Kasumi-1 (cell line): Measurements from ENCODE around the gene SNTB2.

ENCODE experiments used
- DNase-seq, 2 experiments: peaks; one replicate each; lab custom pipeline; 2025; lab: John Stamatoyannopoulos, UW

SNTB2 gene

GRCh38 chr16:69180011-69180338 lies 7.0 kb upstream of the SNTB2 start:
- no peak for DNase-seq

- no peak for DNase-seq
These were observed 4.1 kb upstream of the SNTB2 start for GRCh38 chr16:69182730-69183416.

- DNase-seq, result peak in 1 of 2 experiments; percentile 26
These were observed 677 bp downstream of the SNTB2 start for GRCh38 chr16:69187446-69188235.

- DNase-seq, result peak; percentile 18 to 27
These were observed 1.2 kb downstream of the SNTB2 start for GRCh38 chr16:69188236-69188549.

- DNase-seq, result no peak
These were observed 1.8 kb downstream of the SNTB2 start for GRCh38 chr16:69188716-69189115.

- DNase-seq, result no peak
These were observed 3.2 kb downstream of the SNTB2 start for GRCh38 chr16:69190046-69190588.

- peak; percentile 7 to 9 for DNase-seq
These were observed 3.6 kb downstream of the SNTB2 start for GRCh38 chr16:69190598-69190997.

- DNase-seq, result no peak
These were observed 4.2 kb downstream of the SNTB2 start for GRCh38 chr16:69191136-69191535.

- no peak for DNase-seq
These were observed 6.9 kb downstream of the SNTB2 start for GRCh38 chr16:69193855-69194254.

GRCh38 chr16:69194488-69194887 lies 7.5 kb downstream of the SNTB2 start:
- no peak for DNase-seq

- no peak for DNase-seq
These were observed 8.5 kb downstream of the SNTB2 start for GRCh38 chr16:69195369-69196029.

GRCh38 chr16:69197573-69197972 lies 10.6 kb downstream of the SNTB2 start:
- DNase-seq, result no peak

GRCh38 chr16:69199382-69199781 lies 12.4 kb downstream of the SNTB2 start:
- no peak for DNase-seq

GRCh38 chr16:69201291-69201690 lies 14.3 kb downstream of the SNTB2 start:
- no peak for DNase-seq

GRCh38 chr16:69201787-69202186 lies 14.8 kb downstream of the SNTB2 start:
- no peak for DNase-seq

GRCh38 chr16:69204172-69204571 lies 17.2 kb downstream of the SNTB2 start:
- peak in 1 of 2 experiments; percentile 31 for DNase-seq

GRCh38 chr16:69209735-69210134 lies 22.8 kb downstream of the SNTB2 start:
- DNase-seq, result no peak

- DNase-seq, result no peak
These were observed 30.5 kb downstream of the SNTB2 start for GRCh38 chr16:69217433-69217832.

GRCh38 chr16:69219279-69219678 lies 32.3 kb downstream of the SNTB2 start:
- no peak for DNase-seq

GRCh38 chr16:69223882-69224281 lies 36.9 kb downstream of the SNTB2 start:
- no peak for DNase-seq

- DNase-seq, result no peak
These were observed 38.2 kb downstream of the SNTB2 start for GRCh38 chr16:69225121-69225520.

- DNase-seq, result no peak
These were observed 46.2 kb downstream of the SNTB2 start for GRCh38 chr16:69233124-69233523.

GRCh38 chr16:69234460-69234859 lies 47.5 kb downstream of the SNTB2 start:
- no peak for DNase-seq
